MG63 (cell line): ENCODE measurements around the gene GRXCR1. TPM values are rescaled to one million over a fixed set of nuclear protein-coding genes. Genes with fewer than 3 reads are reported as not detected.

ENCODE experiments used
- DNase-seq: peaks from one replicate; pipeline ENCODE4 v3.0.0-alpha.2; 2020
- H3K27me3 ChIP-seq: fragments of 250-450 bp; sonication (Bioruptor Pico); 2 replicates; pipeline ENCODE4 v1.5.1; 2020; ENCODE audit warnings: mild to moderate bottlenecking, moderate library complexity
- H3K36me3 ChIP-seq: fragments of 250-450 bp; sonication (Bioruptor Pico); 2 replicates; pipeline ENCODE4 v1.5.1; 2020; ENCODE audit warnings: mild to moderate bottlenecking, moderate library complexity
- H3K4me3 ChIP-seq: fragments of 250-450 bp; sonication (Bioruptor Pico); 2 replicates; pipeline ENCODE4 v1.5.1; 2020; ENCODE audit warnings: mild to moderate bottlenecking, moderate library complexity
- H3K9me3 ChIP-seq: fragments of 250-450 bp; sonication (Bioruptor Pico); 2 replicates; pipeline ENCODE4 v1.5.1; 2020; ENCODE audit warnings: mild to moderate bottlenecking, moderate library complexity
- total RNA-seq: library from RNA; depleted of rRNA; stranded (reverse); fragments of >200 nt; shearing (Covaris generic); gene quantifications from 2 replicates; pipeline ENCODE4 v1.2.3, GENCODE V29; 2014; ENCODE audit warnings: low replicate concordance; rRNA removed

GRXCR1 gene
- 0.81 TPM in 1 of 2 replicates, not detected in the other for total RNA-seq

DNA sequence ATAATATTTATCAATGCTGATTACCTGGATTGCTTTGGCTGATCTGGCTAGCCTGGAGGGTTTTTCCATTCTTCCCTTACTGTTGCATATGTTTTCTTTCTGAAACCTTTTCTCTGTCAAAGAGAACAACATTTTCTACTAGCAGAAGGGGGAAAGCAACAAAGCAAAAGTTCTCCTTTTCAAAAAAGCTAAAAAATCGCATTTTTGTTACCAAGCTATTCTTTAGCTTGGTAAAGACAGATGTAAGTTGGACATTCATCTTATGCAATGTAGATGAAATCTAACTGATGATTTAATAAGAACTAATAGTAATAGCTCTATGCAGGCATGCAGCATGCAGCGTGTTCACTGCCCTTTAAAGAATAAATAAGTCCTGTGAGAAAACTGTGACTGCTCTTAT is at the start of gene GRXCR1:
TSS of gene GRXCR1 (plus strand) at position 301 of the 400 bp plus-strand sequence. CDS start 554 bp downstream, outside the sequence.
- Histone ChIP-seq H3K4me3 (no peak within 1 kb of the TSS), H3K27me3 (peaks cover 52% of the 10 kb centered on the region), H3K36me3 (no peaks in the 10 kb centered on the region), H3K9me3 (no peaks in the 10 kb centered on the region; the same call in 1 of the 2 replicates)
- DNase-seq: no peak

DNA sequence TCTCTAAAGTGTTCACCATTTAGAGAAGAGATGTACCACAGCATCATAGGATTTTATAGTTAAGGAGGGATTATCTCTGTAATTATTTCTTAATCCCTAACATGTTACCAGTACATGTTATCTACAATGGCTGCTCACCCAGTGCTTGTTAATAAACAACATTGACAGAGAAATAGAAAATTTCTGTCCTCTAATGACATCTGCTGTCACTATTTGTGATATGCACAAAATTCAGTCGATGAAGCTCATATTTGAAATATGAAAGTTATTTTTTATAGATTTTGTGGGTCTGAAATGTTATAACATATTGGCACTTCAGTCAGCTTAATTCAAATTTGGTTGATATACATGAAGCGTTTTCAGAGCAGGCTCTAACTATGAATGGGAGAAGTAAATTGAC is 48.8 kb upstream of the GRXCR1 start:
- no peaks in the 10 kb centered on the region for H3K9me3 ChIP-seq
- DNase-seq: no peak
- H3K27me3 ChIP-seq: peaks cover 3% of the 10 kb centered on the region
- no peaks in the 10 kb centered on the region for H3K36me3 ChIP-seq
- no peak overlapping the region for H3K4me3 ChIP-seq

DNA sequence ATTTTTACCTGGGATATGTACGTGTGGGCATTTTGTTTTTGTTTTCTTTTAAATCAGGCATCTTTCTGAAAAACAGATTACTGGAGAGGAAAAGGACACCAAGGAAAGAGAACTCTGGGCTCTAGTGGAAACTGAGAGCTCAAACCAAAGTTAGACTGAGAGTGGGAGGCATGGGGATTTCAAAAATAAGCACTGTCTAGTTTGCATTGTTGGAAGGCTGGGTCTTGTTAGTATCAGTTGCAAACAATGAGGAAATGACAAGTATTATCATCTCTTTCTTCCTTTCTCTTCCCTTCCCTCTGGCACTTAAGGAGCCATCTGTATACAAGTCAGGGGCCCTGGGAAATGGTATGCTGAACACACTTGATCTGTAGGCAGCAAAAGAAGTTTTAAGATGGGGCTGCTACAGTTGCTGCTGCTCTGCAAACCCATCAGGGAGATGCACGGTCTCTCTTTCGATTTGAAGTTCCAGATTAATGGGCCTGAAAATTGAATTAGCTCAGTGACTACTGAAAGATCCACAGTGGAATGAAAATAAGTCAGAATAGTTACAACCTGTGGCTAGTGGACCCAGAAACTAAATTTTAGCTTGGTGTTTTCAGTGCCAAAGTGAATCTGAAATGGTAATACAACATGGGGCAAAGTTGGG is 48.0 kb upstream of the GRXCR1 start:
- Histone ChIP-seq H3K9me3 (peaks cover 2% of the 10 kb centered on the region), H3K36me3 (no peaks in the 10 kb centered on the region), H3K4me3 (no peak overlapping the region), H3K27me3 (peaks cover 3% of the 10 kb centered on the region)
- no peak for DNase-seq

DNA sequence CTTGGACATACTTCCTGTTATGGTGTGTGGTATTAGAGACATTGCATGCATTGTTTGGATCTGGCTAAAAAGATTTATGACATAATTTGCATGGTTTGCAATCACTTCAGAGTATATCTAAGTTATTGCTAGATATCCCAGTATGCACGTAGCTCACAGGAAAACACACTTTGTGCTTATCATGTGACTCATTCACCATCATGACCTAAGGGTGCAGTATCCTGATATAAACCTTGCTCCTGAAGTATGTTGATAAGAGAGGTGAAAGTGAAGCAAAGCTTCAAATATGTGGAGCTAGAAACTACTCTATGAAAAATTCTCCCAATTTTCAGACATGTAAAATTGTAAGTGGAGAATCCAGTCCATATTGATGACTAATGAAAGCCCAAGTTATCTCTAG is 46.9 kb upstream of the GRXCR1 start:
- H3K9me3 ChIP-seq: peaks cover 10% of the 10 kb centered on the region
- no peaks in the 10 kb centered on the region for H3K36me3 ChIP-seq
- no peak overlapping the region for H3K4me3 ChIP-seq
- H3K27me3 ChIP-seq: peaks cover 3% of the 10 kb centered on the region
- no peak for DNase-seq

DNA sequence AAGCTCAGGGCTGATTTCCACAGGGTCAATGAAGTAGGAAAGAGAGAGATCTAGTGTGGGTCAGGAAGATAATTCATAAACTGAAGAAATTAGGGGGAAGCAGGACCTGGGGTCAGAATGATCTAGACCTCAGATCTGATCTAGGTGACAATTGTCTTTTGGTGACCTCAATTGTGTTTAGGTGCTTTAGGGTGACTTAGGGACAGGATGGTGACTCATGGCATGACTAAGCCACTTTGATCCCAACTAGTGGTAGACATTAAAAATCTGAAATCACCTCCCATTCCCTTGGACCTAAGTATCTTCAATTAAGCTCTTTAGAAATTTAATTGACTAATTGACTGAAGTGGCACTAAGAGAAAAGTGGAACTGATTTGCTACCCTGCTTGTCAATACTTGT is 36.7 kb upstream of the GRXCR1 start:
- no peak for DNase-seq

DNA sequence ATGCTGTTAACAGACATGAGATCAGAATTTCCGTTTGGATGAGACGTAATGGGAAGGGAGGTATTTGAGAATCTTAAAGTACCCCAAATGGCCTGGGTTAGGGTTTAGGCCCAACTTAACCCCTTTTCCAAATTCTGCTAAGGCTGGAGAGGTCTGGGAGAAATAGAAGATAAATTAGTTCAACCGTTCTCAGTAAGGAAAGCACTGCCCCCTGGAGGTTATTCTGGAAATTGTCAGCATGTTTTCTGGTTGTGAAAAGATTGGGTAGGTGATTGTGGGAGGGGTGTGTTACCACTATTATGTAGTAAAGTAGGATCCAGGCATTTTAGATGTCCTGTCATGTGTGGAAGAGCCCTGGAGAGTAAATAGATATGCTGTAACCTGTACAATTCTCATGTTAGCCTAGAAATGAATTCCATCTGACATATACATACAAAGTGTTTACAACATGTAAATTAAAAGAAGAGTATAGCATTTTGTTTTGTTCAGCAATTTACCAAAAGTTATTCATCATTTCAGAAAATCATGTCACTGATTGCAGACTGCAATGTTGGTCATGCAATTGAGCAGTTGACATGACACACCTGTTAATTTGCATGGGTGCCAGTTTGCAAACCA is 26.8 kb upstream of the GRXCR1 start:
- peaks cover 29% of the 10 kb centered on the region for H3K27me3 ChIP-seq
- no peaks in the 10 kb centered on the region for H3K9me3 ChIP-seq
- no peak overlapping the region for H3K4me3 ChIP-seq
- peak; percentile 50 for DNase-seq
- H3K36me3 ChIP-seq: no peaks in the 10 kb centered on the region

More for the DNA sequence above, 36.7 kb upstream of the GRXCR1 start:
- peaks cover 3% of the 10 kb centered on the region; the same call in 1 of the 2 replicates for H3K9me3 ChIP-seq
- H3K4me3 ChIP-seq: no peak overlapping the region
- no peaks in the 10 kb centered on the region for H3K36me3 ChIP-seq
- peaks cover 7% of the 10 kb centered on the region for H3K27me3 ChIP-seq

DNA sequence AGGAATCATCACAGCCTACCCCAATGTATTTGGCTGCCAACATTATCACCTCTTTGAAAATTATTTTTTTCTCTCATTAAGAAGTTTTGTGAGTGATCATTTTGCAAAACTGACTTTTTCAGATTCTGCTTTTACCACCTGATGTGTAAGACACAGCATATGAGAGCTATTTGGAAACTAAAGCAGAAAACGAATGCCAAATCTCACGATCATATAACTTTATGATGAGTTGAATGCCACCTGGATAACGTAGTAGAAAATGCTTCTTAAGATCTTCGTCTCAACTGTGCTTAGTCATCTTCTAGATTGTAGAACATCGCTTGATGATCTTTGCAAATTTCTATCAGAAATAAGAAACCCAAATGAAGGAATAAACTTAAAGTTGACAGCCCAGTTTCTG is 21.3 kb upstream of the GRXCR1 start:
- no peak for DNase-seq
- Histone ChIP-seq H3K36me3 (no peaks in the 10 kb centered on the region), H3K4me3 (no peak overlapping the region), H3K27me3 (peaks cover 57% of the 10 kb centered on the region), H3K9me3 (no peaks in the 10 kb centered on the region)

DNA sequence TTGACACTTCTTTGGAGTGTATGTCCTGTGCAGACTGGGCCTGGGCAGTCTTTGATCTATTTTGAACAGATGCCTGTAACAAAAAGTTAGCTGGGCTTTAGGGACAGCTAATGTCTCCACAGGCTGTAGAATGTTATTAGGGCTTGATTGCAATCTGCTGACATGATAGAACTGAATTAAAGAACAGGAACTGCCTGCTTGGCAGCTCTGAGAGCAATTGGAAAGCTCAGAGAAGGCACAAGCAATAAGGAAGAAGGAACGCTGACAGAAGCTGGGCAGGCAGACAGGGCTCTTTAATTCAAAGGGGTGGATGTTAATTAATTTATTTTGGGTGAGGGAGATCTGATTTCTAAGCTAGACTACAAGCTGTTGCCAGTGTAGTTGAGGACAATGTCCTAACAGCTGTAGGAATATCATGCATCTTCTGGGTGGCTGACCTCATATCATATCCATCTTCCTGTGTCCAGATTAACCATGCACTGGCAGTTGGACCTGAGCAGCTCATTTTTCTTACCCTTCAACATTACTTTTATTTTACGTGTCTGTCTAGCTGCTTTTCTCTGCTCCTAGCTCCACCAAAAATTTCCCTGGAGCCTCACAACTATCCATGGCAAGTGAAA is 20.7 kb upstream of the GRXCR1 start:
- H3K4me3 ChIP-seq: no peak overlapping the region
- no peaks in the 10 kb centered on the region for H3K36me3 ChIP-seq
- DNase-seq: no peak
- no peaks in the 10 kb centered on the region for H3K9me3 ChIP-seq
- H3K27me3 ChIP-seq: peaks cover 60% of the 10 kb centered on the region

DNA sequence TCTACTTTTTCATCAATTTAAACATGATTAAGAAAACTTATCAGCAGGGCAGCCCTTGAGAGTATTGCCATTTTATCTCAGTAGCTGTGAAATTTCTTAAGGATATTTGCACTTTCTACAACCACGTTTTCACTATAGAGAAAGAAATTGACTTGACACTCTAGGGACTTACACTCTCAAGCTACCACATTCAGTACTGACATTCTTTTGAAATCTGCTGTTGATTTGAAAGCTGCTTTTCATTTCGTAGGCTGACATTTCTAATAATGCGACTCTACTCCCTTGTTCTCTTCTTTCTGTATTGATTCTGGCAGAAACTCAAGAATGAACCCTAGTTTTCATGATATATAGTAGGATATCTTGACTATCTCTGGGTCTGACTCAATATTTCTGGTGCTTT is 13.7 kb upstream of the GRXCR1 start:
- Histone ChIP-seq H3K4me3 (no peak overlapping the region), H3K9me3 (no peaks in the 10 kb centered on the region), H3K27me3 (peaks cover 36% of the 10 kb centered on the region), H3K36me3 (no peaks in the 10 kb centered on the region)
- DNase-seq: no peak

DNA sequence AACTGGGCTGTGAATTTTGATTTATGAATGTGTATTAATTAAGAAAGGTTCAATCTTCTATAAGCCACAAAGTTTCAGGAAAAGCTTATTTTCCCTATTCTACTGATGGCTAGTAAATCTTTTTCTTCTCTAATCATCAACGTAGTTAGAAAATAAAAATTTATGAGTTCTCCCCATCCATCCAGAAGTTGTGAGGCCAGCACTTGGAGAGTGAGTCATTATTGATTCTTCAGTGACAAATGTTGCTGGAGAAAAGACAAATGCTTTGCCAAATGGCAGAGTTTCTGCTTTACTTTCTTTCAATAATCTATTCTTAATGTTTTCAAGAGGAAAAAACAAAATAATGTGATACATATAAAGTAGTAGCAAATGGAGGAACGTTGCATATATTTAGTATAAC is 11.3 kb upstream of the GRXCR1 start:
- H3K4me3 ChIP-seq: no peak overlapping the region
- no peaks in the 10 kb centered on the region for H3K36me3 ChIP-seq
- peaks cover 27% of the 10 kb centered on the region for H3K27me3 ChIP-seq
- peaks cover 12% of the 10 kb centered on the region for H3K9me3 ChIP-seq
- DNase-seq: no peak

DNA sequence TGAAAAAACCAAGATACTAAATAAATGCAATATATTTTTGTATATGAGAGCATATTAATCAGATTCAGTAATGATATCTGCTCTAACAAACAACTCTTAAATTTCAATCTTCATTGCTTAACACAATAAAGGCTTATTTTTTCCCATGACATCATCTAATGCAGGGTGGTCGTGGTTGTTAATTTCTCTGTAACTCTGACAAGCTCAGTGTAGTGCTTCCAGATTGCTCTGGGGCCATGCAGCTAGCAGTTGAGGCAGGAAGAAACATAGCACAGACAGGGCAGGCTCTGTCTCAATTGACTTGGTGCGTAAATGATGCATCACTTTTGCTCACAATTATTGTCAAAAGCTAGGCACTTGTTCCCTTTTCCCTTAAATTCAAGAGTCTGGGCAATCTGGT is 869 bp upstream of the GRXCR1 start:
- H3K36me3 ChIP-seq: no peaks in the 10 kb centered on the region
- H3K9me3 ChIP-seq: peaks cover 3% of the 10 kb centered on the region; the same call in 1 of the 2 replicates
- DNase-seq: no peak
- no peak overlapping the region for H3K4me3 ChIP-seq
- peaks cover 51% of the 10 kb centered on the region for H3K27me3 ChIP-seq

DNA sequence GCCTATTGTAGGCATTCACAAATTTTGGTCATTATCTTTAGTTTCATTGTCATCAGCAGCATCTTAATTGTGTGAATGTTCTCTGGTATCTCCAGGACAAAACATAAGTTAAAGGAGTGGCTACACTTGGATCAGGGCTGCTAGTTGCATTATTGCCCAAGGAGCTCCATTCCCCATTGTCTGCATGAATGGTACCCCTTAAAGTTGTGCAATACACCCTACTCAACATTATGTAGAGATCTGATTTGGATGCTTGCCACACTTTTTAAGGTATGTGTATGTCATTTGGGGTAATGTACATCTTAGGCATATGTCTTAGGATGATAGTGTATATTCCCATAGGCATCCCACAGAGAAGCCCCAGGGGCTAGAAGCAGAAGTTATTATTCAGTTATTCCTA is 2.9 kb downstream of the GRXCR1 start:
- DNase-seq: no peak
- Histone ChIP-seq H3K4me3 (no peak overlapping the region), H3K36me3 (no peaks in the 10 kb centered on the region), H3K27me3 (peaks cover 57% of the 10 kb centered on the region), H3K9me3 (no peaks in the 10 kb centered on the region)

DNA sequence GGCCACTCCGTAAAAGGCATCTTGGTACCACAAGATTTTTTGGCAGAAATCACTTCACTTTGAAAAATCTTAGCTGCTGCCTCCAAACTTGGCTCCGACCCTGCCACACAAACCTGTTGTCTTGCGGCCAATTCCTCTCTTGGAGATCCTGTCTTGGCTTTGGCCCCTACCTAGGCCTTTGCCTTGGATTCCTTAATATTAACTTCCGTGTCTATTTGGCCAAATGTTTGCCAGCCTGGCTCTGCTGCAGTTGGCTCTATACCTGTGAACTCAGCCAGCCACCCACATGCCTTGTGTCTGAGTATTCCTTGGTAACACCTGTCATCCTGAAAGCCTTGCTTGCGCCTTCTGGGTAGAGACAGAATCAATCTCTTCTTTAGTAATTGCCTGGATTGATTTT is 12.5 kb downstream of the GRXCR1 start:
- H3K36me3 ChIP-seq: no peaks in the 10 kb centered on the region
- H3K27me3 ChIP-seq: peaks cover under 1% of the 10 kb centered on the region; the same call in 1 of the 2 replicates
- H3K4me3 ChIP-seq: no peak overlapping the region
- DNase-seq: no peak
- no peaks in the 10 kb centered on the region for H3K9me3 ChIP-seq

DNA sequence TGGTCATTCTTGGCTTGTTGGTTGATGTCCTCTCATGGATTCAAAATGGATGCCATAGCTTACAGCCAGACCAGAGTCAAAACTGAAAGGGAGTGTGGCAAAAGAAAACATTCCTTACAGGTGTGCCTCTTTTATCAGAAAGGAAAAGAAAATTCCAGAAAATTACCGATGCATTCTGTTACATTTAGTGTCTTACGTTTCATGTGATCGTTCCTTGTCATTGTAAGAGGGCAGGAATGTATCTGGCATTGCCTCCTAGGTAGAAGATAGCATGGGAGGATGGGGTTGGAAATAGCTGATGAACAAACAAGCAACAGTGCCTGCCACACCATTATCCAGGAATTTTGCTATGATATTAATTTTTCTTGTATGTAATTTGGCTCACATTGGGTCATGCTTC is 13.1 kb downstream of the GRXCR1 start:
- Histone ChIP-seq H3K4me3 (no peak overlapping the region), H3K36me3 (no peaks in the 10 kb centered on the region), H3K27me3 (no peaks in the 10 kb centered on the region), H3K9me3 (no peaks in the 10 kb centered on the region)
- DNase-seq: no peak

DNA sequence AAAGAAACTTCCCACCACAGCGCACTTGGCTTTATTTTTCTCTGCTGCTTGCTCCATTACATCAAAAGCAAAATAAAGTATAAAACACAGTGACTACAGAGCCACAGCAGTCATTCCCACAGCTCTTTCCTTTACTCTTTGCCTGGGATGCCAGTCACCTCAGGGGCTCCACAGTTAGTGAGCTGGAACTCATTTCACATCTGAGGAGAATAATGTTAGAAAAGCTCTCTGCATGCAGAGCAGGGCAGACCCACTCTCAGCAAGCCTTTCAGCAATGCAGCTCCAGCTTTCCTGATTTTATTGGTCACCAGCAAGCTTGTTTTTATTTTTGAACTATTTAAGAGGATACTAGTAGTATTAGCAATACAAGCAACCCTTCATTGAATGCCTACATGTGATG is 13.8 kb downstream of the GRXCR1 start:
- H3K9me3 ChIP-seq: no peaks in the 10 kb centered on the region
- no peak overlapping the region for H3K4me3 ChIP-seq
- H3K27me3 ChIP-seq: no peaks in the 10 kb centered on the region
- no peak for DNase-seq
- H3K36me3 ChIP-seq: no peaks in the 10 kb centered on the region

DNA sequence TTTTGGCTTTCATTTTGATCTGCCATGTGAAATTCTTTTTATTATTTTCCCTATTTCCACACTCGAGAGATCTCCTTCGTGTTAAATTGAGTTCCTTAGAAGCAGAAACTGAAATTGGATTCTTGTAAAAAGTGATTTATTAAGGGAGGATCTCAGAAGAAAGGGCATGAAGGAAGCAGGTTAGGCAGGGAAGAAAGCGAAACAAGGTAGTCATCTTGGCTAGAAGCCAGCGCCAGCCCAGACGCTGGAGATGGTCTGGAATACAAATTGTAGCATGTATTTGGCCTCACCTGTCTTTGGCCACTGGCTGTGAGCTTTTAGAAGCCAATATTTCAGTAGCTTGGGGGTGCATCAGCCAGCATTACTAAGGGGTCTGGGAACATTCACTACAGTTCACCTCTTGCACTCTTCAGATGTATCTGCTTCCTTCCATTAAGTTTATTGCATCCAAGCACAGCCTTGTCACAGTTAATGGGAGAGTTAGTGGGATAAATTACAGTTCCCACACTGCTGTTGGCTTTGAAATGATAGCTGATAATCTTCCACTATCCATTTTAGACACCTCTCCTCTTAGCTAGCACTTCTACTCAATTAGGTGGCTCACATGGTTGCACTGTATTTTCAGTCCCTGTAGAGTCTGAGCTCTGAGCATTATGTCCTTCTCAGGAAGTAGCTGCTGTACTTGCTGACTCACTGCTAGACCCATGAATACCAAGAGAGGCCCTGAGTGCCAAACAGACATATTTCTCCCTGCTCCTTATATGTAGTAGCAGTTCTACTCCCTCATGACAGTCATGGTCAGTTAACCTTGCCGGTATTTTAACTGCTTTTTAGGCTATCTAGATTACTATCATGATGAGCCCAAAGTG is 14.6 kb downstream of the GRXCR1 start:
- H3K4me3 ChIP-seq: no peak overlapping the region
- no peaks in the 10 kb centered on the region for H3K36me3 ChIP-seq
- peak; percentile 57 for DNase-seq
- H3K9me3 ChIP-seq: no peaks in the 10 kb centered on the region
- H3K27me3 ChIP-seq: no peaks in the 10 kb centered on the region

DNA sequence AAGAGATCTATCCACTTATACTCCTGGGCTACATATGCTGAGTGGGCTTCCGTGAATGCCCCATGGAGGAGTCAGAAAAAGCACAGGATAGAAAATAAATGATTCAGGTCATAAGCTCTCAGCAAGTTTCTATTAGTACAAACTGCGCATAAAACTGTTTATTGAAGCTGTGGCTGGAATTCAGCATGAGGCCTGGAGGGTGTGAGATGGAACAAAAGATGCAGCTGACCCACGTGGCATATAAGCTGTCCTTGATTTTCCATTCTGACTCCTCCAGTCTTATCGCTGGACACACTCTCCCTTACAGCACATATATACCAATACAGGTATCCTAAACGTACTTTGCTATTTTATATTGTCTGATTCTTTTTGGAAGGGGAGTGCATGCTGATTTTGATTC is 17.9 kb downstream of the GRXCR1 start:
- no peak for DNase-seq
- Histone ChIP-seq H3K4me3 (no peak overlapping the region), H3K36me3 (no peaks in the 10 kb centered on the region), H3K9me3 (peaks cover 7% of the 10 kb centered on the region; the same call in 1 of the 2 replicates), H3K27me3 (no peaks in the 10 kb centered on the region)
